Panc1 (cell line): ENCODE measurements around the gene FUT8. TPM values are rescaled to one million over a fixed set of nuclear protein-coding genes. Genes with fewer than 3 reads are reported as not detected.

ENCODE experiments used
- ATAC-seq: fragments of 200-7000 bp; cut with Tn5 transposase; 2 replicates; pipeline ENCODE4 v1.9.1; 2020; ENCODE audit warnings: mild to moderate bottlenecking, moderate library complexity
- BruUV-seq: library from RNA; stranded (reverse); fragments of 400-500 nt; replicated peaks from 2 replicates; lab custom pipeline; 2021; lab: Mats Ljungman, UMichigan
- CTCF ChIA-PET: fragments of 300-600 bp; sonication (Branson Sonifier 250); formaldehyde crosslinking; loops from one replicate; lab custom pipeline; 2022; ENCODE audit warnings: antibody characterized with exemption; lab: Charles Lee
- POLR2A ChIA-PET: fragments of 300-600 bp; sonication (Branson Sonifier 250); formaldehyde crosslinking; loops from one replicate; lab custom pipeline; 2022; ENCODE audit warnings: antibody characterized with exemption; lab: Charles Lee
- DNase-seq: peaks from one replicate; pipeline ENCODE4 v3.0.0-alpha.2; 2010; ENCODE audit warnings: low read depth, low spot score
- H3K27ac ChIP-seq: 2 replicates; pipeline ENCODE4 v1.5.1; 2011; ENCODE audit warnings: mild to moderate bottlenecking, low read length, inconsistent platforms
- H3K27me3 ChIP-seq: fragments of 200-500 bp; sonication (Bioruptor generic); 2 replicates; pipeline ENCODE4 v1.6.0; 2014; ENCODE audit warnings: low read length, inconsistent platforms; ENCODE audit not compliant: control insufficient read depth, insufficient read depth
- H3K36me3 ChIP-seq: fragments of 200-500 bp; sonication (Bioruptor generic); 2 replicates; pipeline ENCODE4 v1.5.1; 2014; ENCODE audit warnings: inconsistent platforms, mild to moderate bottlenecking, low read length, moderate library complexity; ENCODE audit not compliant: control insufficient read depth, insufficient read depth
- H3K4me1 ChIP-seq: 2 replicates; pipeline ENCODE4 v1.5.1; 2011; ENCODE audit warnings: inconsistent platforms, mild to moderate bottlenecking, low read length, moderate library complexity; ENCODE audit not compliant: control insufficient read depth, insufficient read depth
- H3K4me3 ChIP-seq, 2 experiments: 2 replicates each; pipeline ENCODE4 v1.5.1; 2011 to 2012; ENCODE audit warnings: low read depth in 2 of 2, low read length in 2 of 2, mild to moderate bottlenecking in 2 of 2, inconsistent platforms in 1 of 2, moderate library complexity in 1 of 2
- H3K9me3 ChIP-seq: fragments of 200-500 bp; sonication (Bioruptor generic); 2 replicates; pipeline ENCODE4 v1.5.1; 2014; ENCODE audit warnings: low read depth, mild to moderate bottlenecking, inconsistent platforms, low read length, moderate library complexity; ENCODE audit not compliant: control insufficient read depth, insufficient read depth
- POLR2AphosphoS5 ChIP-seq: IDR thresholded peaks from 2 replicates; pipeline ENCODE4 v1.6.1; 2012; ENCODE audit warnings: mild to moderate bottlenecking, low read depth, low read length, moderate library complexity
- REST ChIP-seq, 2 experiments: IDR thresholded peaks; 2 replicates each; pipeline ENCODE4 v1.6.1; 2011 to 2012; ENCODE audit warnings: low read depth in 2 of 2, control low read depth in 1 of 2, low read length in 1 of 2, mild to moderate bottlenecking in 1 of 2, moderate library complexity in 1 of 2; ENCODE audit not compliant: insufficient read depth in 1 of 2
- SIN3A ChIP-seq: IDR thresholded peaks from 2 replicates; pipeline ENCODE4 v1.6.1; 2012; ENCODE audit warnings: low read depth, mild to moderate bottlenecking, low read length, moderate library complexity, borderline replicate concordance; ENCODE audit not compliant: insufficient read depth
- TCF7L2 ChIP-seq: IDR thresholded peaks from 2 replicates; pipeline ENCODE4 v1.6.1; 2011; ENCODE audit warnings: mild to moderate bottlenecking, low read depth, low read length, inconsistent platforms
- in situ Hi-C: cut with HindIII; loops from 2 replicates; pipeline ENCODE4 v1.10.0; 2016; ENCODE audit warnings: low sequenced_read_pairs, low pct_unique_long_range_greater_than_20kb
- intact Hi-C: fragments of 100-400 bp; cut with micrococcal nuclease; formaldehyde crosslinking; loops from one replicate; pipeline ENCODE4 v1.10.0; 2022; ENCODE audit not compliant: unreplicated experiment
- total RNA-seq: library from RNA; stranded (reverse); gene quantifications from one replicate; pipeline ENCODE4 v1.2.1, GENCODE V29; 2021; ENCODE audit not compliant: unreplicated experiment
- TF ChIP-seq, protein P1 (sequence below): fragments of 450-650 bp; IDR thresholded peaks from 2 replicates; pipeline ENCODE4 v1.5.1; 2017; ENCODE audit warnings: mild to moderate bottlenecking

The FUT8 gene
- total RNA-seq, 1 experiment from 2014 or later, result 31.4 TPM

DNA sequence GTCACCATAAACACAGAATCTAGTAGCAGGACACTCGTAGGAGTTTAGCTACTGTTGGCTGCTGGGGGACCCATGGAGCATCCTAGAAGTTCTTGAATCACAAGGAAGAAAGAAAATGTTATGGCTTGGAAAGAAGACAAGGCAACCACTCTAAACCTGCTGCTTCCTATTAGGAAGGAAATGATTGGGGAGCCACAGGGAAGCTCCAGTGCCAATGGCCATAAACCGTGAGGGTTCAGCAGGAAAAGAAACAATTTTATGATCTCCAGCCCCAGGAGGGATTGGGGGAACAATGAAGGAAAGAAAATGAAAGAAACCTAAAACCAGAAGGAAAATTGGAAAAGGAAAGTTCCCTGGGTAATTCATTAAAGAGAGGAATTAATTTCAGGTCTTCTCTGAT is 372.0 kb downstream of the FUT8 start:
- Histone ChIP-seq H3K27me3 (no peaks in the 10 kb centered on the region; the same call in 1 of the 2 replicates), H3K27ac (no peak overlapping the region), H3K4me3 (no peak overlapping the region), H3K9me3 (no peaks in the 10 kb centered on the region), H3K4me1 (no peaks in the 10 kb centered on the region), H3K36me3 (no peaks in the 10 kb centered on the region)
- no peak for TF ChIP-seq POLR2AphosphoS5
- DNase-seq (no peak), ATAC-seq (no peak)
- no TSS peak for BruUV-seq
- in situ Hi-C loops (no loop called here), intact Hi-C loops (no loop called here)
- CTCF ChIA-PET, result no interaction called here
- POLR2A ChIA-PET, result no interaction called here

- H3K4me1 ChIP-seq, result no peaks in the 10 kb centered on the region
- no TSS peak for BruUV-seq
- ChIA-PET POLR2A (no interaction called here), CTCF (no interaction called here)
- no peaks in the 10 kb centered on the region for H3K27me3 ChIP-seq
- ATAC-seq, result no peak
- H3K36me3 ChIP-seq, result no peaks in the 10 kb centered on the region
- no peak overlapping the region for H3K4me3 ChIP-seq
- DNase-seq, result no peak
- intact Hi-C loops, result no loop called here
- TF ChIP-seq, protein P1, sequence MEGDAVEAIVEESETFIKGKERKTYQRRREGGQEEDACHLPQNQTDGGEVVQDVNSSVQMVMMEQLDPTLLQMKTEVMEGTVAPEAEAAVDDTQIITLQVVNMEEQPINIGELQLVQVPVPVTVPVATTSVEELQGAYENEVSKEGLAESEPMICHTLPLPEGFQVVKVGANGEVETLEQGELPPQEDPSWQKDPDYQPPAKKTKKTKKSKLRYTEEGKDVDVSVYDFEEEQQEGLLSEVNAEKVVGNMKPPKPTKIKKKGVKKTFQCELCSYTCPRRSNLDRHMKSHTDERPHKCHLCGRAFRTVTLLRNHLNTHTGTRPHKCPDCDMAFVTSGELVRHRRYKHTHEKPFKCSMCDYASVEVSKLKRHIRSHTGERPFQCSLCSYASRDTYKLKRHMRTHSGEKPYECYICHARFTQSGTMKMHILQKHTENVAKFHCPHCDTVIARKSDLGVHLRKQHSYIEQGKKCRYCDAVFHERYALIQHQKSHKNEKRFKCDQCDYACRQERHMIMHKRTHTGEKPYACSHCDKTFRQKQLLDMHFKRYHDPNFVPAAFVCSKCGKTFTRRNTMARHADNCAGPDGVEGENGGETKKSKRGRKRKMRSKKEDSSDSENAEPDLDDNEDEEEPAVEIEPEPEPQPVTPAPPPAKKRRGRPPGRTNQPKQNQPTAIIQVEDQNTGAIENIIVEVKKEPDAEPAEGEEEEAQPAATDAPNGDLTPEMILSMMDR, result no peak
- TF ChIP-seq REST (IDR thresholded peaks at IDR 0.05; ENCODE audit: insufficient read depth in 1 of 2, low read depth in 2 of 2, low read length in 1 of 2) (no peak), TCF7L2 (no peak), POLR2AphosphoS5 (no peak), SIN3A (no peak)
- no peak overlapping the region for H3K27ac ChIP-seq
- in situ Hi-C loops, result no loop called here
- no peaks in the 10 kb centered on the region for H3K9me3 ChIP-seq
These were observed 374.9 kb downstream of the FUT8 start for GRCh38 chr14:65787461-65787860.

- POLR2A ChIA-PET, result no interaction called here
These were observed 376.3 kb downstream of the FUT8 start for GRCh38 chr14:65788876-65789275.

More at GRCh38 chr14:65788876-65789275, 376.3 kb downstream of the FUT8 start:
- ATAC-seq (no peak), DNase-seq (no peak)
- Histone ChIP-seq H3K9me3 (no peaks in the 10 kb centered on the region), H3K4me3 (no peak overlapping the region), H3K36me3 (no peaks in the 10 kb centered on the region), H3K27me3 (no peaks in the 10 kb centered on the region), H3K4me1 (no peaks in the 10 kb centered on the region), H3K27ac (no peak overlapping the region)
- TF ChIP-seq TCF7L2 (no peak), SIN3A (no peak)
- intact Hi-C loops, result no loop called here
- BruUV-seq, result no TSS peak
- CTCF ChIA-PET, result no interaction called here
- in situ Hi-C loops, result no loop called here
